Sigmoid colon (tissue), 4 donors: ENCODE measurements around the gene FCN3.

Experiments used
- EP300 ChIP-seq, 4 donors: sonication (generic); formaldehyde crosslinking; IDR thresholded peaks; one replicate each; pipeline ENCODE4 v1.6.1; 2017; ENCODE audit warnings: antibody characterized with exemption in 4 of 4
- POLR2AphosphoS5 ChIP-seq, 4 donors: sonication (generic); formaldehyde crosslinking; IDR thresholded peaks; one replicate each; pipeline ENCODE4 v1.6.1; 2017; ENCODE audit warnings: antibody characterized with exemption in 4 of 4
- TF ChIP-seq, protein P1 (sequence below), 4 experiments: fragments of 450-650 bp in 3 of 4; fragments of 200-600 bp in 1 of 4; IDR thresholded peaks; one replicate each; pipeline ENCODE4 v1.5.1; 2016 to 2019; ENCODE audit warnings: antibody characterized with exemption in 4 of 4, mild to moderate bottlenecking in 3 of 4, moderate library complexity in 2 of 4

DNA sequence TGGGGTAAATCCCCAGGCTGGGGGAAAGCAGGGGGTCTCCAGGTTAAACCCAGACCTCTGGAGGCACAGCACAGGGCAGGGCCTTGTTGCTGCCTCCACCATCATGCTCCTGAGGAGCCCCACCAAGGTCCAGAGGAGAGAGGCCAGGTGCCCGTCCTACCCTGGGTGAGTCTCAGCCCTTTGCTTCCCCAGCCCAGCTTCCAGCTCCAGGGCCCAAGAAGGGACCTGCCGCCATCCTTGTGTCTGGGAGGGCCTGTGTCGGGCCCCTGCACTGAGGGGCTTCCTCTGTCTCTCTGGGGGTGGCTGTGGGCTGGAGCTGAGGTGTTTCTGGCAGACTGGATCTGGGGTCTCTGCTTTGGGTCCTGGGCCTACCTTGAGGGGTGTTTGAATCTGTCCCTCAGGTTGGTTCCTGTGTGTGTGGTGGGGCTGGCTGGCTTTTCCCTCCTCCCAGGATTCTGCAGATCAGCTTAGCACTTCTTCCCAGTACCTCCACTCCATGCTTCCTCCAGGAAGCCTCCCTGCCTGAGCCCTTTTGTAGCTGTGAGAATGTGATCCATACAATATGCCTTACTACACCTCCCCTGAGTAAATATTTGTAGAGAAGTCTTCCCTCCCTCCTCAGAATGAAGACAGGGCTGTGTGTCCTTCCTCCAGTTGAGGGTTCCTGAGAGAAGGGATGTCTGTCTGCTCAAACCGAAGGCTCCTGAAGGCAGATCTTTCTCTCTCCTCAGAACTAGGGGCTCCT, 24.0 kb upstream of the FCN3 start:
- TF ChIP-seq, protein P1, sequence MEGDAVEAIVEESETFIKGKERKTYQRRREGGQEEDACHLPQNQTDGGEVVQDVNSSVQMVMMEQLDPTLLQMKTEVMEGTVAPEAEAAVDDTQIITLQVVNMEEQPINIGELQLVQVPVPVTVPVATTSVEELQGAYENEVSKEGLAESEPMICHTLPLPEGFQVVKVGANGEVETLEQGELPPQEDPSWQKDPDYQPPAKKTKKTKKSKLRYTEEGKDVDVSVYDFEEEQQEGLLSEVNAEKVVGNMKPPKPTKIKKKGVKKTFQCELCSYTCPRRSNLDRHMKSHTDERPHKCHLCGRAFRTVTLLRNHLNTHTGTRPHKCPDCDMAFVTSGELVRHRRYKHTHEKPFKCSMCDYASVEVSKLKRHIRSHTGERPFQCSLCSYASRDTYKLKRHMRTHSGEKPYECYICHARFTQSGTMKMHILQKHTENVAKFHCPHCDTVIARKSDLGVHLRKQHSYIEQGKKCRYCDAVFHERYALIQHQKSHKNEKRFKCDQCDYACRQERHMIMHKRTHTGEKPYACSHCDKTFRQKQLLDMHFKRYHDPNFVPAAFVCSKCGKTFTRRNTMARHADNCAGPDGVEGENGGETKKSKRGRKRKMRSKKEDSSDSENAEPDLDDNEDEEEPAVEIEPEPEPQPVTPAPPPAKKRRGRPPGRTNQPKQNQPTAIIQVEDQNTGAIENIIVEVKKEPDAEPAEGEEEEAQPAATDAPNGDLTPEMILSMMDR (IDR thresholded peaks at IDR 0.05), result no peak
- TF ChIP-seq EP300 (IDR thresholded peaks at IDR 0.05) (no peak), POLR2AphosphoS5 (IDR thresholded peaks at IDR 0.05) (no peak)
